Urinary bladder (tissue), 4 donors: ENCODE measurements around the gene COMTD1. TPM values are rescaled to one million over a fixed set of nuclear protein-coding genes. Genes with fewer than 3 reads are reported as not detected.

Source experiments
- DNase-seq: peaks from one replicate; pipeline ENCODE4 v3.0.0-alpha.2; 2015; ENCODE audit errors: extremely low spot score
- H3K27ac ChIP-seq: one replicate; pipeline ENCODE4 v1.5.1; 2013; ENCODE audit warnings: low read depth, mild to moderate bottlenecking, moderate library complexity
- H3K36me3 ChIP-seq: one replicate; pipeline ENCODE4 v1.6.1; 2013; ENCODE audit warnings: mild to moderate bottlenecking, moderate library complexity; ENCODE audit not compliant: insufficient read depth
- H3K4me1 ChIP-seq: one replicate; pipeline ENCODE4 v1.6.1; 2013; ENCODE audit warnings: mild to moderate bottlenecking, moderate library complexity; ENCODE audit not compliant: insufficient read depth
- H3K4me3 ChIP-seq: one replicate; pipeline ENCODE4 v1.5.1; 2013; ENCODE audit warnings: low read depth, low read length
- WGBS: extraction: QIAGEN DNeasy Blood & Tissue Kit; methylation state at CpG from one replicate; pipeline ENCODE4 v1.1.7; 2013; 5-methylcytosine and 5-hydroxymethylcytosine counted together
- polyA plus RNA-seq: library from polyadenylated mRNA; stranded (reverse); fragments of 200-250 nt; gene quantifications from one replicate; pipeline ENCODE4 v1.2.3, GENCODE V29; 2013
- total RNA-seq: library from RNA; depleted of rRNA; stranded (reverse); fragments of >200 nt; gene quantifications from one replicate; pipeline ENCODE4 v1.2.3, GENCODE V29; 2014
- donor health status: healthy with polysubstance abuse.
- donor health status: healthy.

The COMTD1 gene
- total and polyA plus RNA-seq, 2 donors = 2.3 to 16.3 TPM

DNA sequence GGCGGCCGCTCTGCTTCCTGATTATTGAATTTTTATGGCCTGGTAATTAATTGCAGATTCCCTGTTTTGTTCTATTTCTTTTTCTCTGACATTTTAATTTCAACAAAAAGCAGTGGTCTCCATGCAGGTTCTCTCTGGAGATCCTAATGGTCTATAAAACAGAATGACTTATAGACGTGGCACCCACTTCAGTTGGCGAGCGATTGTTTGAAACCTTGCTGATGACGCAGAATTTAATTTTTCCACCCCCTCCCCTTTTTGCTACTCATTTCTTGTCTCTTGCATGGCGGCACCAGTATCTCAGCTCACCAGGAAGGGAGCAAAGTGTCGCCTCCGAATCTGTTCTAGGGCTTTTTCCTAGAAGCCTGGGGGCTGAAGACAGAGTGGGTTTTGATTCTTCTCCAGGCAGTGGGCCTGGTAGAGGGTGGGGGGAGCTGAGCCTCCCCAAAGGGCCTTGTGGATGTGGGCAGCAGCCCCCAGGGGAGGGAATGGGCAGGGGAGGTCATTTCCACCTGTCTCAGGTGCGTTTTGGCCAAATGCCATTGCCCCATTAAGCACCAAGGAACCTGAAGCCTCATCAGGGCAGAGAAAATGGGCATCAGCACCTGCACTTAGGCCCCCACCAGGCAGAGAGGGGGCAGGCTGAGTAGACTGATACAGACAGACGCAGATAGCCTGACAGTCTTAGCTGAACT is 3.5 kb upstream of the COMTD1 start:
- no peak for DNase-seq
- H3K4me3 ChIP-seq = no peak overlapping the region
- H3K36me3 ChIP-seq = no peaks in the 10 kb centered on the region
- H3K27ac ChIP-seq = no peak overlapping the region
- H3K4me1 ChIP-seq = no peaks in the 10 kb centered on the region
- WGBS = 88% methylated on average over 11 of the region's 11 CpGs

DNA sequence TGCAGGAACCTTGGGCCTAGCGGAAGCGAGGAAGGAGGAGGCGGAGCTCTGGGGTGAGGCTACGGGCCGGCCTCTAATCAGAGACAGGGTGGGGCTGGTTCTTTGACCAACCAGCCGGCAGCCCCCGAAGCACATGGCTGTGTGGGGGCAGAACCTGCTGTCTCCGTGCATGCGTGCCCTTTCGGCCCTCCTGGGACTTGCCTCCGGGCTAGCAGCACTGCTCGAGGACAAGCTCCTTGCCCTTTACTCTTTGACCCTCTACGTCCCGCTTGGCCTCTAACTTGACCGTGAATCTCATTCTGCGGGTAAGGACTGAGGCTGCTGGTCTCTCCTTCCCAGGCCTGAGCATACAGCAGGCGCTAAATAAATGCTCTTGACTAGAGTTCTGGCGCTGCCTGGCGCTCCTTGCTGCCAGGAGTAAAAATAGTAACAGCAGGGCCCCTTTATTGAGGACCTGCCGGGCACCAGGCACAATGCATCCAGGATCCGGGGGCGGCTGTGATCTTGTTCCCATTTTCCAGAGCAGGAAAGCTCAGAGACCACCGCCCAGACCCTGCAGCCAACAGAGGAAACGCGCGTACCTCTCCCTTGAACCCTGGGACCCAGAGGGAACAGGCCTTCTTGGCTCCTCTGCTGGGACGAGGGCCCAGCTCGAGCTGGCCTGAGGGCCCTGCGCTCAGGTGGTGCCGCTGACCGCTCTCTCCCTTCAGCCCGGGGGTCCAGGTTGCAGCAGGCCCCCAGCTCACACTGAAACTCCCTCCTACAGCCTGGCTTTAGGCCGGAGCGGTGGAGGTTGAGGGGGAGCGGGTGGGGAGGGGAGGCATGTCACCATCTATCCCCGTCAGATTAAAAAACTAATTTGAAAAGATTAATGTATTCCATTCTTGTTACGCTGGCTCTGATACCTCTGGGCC is 2.7 kb upstream of the COMTD1 start:
- WGBS = 91% methylated on average over 37 of the region's 37 CpGs
- Histone ChIP-seq H3K27ac (no peak overlapping the region), H3K36me3 (no peaks in the 10 kb centered on the region), H3K4me3 (no peak overlapping the region), H3K4me1 (no peaks in the 10 kb centered on the region)
- DNase-seq = no peak

DNA sequence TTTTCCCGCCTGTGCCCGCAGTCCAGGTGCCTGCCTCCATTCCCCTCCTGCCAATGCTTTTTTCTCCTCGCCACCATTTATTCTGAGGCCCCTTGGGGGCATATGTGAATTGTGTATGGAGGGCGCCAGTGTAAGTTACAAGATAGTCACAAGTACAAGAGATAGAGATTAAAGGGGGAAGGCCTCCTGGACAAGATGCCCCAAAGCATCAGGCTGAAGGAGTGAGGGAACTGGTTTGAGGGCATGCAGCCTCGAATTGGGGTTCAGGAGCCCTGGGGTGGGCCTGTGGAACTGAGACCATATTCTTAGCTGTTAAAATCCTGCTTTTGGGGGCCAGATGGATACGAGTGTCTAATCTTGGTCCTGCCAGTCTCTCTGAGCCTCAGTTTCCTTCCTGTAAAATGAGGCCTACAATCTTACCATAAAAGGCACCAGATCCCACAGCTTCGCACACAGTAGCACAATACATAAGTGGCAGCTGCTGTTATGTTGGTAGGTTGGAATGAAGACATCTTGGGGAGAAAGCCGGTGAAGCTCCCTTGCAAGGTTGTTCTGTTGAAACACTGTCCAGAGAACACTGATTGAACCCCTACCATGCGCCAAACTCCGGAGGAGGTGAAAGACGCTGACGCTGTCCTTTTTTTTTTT is 545 bp upstream of the COMTD1 start:
- Histone ChIP-seq H3K4me1 (no peaks in the 10 kb centered on the region), H3K27ac (no peak overlapping the region), H3K4me3 (no peak overlapping the region), H3K36me3 (no peaks in the 10 kb centered on the region)
- WGBS = 47% methylated on average over 12 of the region's 12 CpGs
- no peak for DNase-seq

DNA sequence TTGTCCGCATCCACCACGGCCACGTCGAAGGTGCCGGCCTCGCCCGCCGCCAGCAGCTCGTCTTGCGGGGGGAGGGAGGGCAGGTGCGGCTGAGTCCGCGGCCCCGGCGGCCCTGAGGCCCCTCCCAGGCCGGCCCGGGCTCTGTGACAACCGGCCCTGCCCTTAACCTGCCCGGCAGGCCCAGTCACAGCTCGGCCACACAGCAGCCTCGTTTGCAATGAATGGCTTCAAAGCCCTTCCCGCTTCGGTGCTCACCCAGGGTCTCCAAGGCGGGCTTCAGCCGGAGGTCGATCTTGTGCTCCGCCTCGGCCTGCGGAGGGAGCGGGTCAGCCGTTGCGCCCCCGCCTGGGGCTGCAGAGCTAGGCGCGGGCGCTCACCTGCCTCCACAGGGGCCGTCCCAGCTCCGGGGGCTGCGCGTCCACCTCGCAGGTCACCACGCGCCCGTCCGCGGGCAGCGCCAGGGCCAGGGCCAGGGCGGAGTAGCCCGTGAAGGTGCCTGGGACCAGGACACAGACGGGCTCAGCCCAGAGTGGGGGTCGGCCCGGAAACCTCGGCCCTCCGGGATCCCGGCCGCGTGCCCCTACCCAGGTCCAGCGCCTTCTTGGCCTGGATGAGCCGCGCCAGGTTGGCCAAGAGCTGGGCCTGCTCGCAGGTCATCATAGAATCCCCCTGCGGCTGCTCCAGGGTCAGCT is 928 bp downstream of the COMTD1 start:
- WGBS = under 1% methylated on average over 62 of the region's 62 CpGs
- H3K4me1 ChIP-seq = no peaks in the 10 kb centered on the region

DNA sequence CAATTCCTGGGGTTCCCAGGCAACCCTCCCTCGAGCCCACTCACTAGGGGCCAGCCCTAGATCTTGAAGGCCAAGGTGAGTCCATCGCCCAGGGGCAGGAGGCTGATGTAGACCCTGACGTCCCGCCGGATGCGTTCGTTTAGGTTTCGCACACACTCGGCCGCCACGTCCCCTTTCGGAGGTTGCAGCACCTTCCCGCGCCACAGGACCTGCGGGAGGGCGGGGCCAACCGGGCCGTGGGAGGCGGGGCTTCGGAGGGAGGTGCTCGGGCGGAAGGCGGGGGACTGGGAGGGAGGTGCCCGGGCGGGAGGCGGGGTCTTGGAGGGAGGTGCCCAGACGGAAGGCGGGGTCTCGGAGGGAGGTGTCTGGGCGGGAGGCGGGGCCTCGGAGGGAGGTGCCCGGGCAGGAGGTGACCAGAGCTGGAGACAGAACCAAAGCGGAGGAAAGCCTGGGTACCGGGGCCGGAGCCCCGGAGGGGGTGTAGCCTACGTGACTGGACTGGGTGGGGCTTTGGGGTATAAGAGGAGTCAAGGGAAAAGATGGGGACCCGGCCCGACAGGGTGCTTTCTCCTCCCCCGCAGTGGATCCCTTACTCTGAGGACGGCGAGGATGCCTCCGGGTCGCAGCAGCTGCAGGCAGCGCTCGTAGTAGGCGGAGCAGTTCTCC is 1.6 kb downstream of the COMTD1 start:
- Histone ChIP-seq H3K4me3 (peak overlapping the region; percentile 70), H3K27ac (peak overlapping the region; percentile 73), H3K4me1 (no peaks in the 10 kb centered on the region), H3K36me3 (no peaks in the 10 kb centered on the region)
- 8% methylated on average over 48 of the region's 48 CpGs for WGBS
- DNase-seq = no peak

More for the DNA sequence above, 928 bp downstream of the COMTD1 start:
- DNase-seq = no peak
- H3K4me3 ChIP-seq = peak overlapping the region; percentile 70
- H3K27ac ChIP-seq = peak overlapping the region; percentile 73
- H3K36me3 ChIP-seq = no peaks in the 10 kb centered on the region

DNA sequence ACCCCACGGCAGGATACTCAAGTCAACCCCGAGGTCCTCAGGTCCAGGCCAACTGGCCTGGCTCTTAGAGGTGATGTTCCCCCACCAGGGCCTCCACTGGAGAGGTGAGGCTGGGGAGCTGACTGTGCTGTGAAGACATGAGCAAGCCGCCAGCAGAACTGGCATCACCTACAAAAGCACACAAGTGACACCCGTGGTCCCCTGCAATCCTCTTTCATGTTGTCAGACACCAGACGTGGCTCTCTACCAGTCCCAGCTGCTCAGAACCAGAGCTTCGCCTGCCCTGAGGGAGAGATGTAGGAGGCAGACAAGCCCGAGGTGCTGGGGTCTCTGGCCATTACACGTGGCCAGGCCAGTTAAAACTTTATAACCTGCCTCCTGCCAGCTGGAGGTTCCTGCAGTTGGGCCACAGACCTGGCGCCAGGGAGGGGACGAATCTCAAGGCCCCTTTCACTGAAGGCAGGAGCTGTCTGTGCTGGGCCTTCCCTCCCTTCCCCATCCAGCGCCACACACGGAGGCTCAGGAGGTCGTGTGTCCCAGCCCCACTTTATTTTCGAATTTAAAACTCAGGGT is 2.2 kb downstream of the COMTD1 start:
- Histone ChIP-seq H3K4me3 (no peak overlapping the region), H3K4me1 (no peaks in the 10 kb centered on the region), H3K36me3 (peaks cover 2% of the 10 kb centered on the region), H3K27ac (peak overlapping the region; percentile 73)
- 51% methylated on average over 14 of the region's 14 CpGs for WGBS
- no peak for DNase-seq

DNA sequence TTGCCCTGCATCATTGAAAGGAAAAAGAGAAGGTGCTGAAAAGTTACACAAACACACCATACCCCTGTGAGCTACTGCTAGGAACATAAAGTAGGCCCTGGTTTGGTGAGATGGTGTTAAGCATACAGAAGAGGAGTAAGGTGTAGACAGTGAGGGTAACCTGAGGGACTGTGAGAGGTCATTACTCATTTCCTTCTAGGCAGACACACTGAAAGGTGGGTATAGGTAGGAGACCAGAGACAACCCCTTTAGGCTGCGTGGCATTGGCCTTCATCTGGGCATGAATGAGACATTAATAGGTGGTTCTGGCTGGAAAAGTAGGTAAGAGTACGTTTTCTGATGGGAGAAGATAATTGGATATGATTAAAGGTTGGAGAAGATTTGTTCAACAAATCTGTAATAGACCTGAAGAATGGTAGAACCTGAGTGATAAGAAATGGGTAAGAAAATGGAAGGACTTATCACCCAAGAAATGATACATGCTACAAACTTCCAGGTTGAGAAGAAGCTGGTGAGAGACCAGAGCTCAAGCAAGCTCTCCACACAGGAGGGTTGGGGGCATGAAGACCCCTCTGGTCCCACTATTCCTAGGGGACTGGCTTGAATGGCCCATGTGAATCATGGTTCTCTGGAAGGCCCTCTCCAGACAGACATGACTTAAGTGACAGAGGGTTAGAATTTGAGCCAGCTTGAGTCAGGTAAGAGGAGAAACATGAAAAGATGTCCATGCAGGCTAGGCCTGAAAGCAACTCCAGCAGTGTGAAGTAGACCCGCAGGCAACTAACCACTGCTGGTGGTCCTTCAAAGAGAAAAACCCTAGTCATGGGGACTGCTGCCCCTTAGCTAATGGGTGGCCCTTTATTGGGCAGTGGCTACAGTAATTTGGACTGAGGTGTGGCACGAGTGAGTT is 3.8 kb downstream of the COMTD1 start:
- Histone ChIP-seq H3K4me1 (no peaks in the 10 kb centered on the region), H3K27ac (no peak overlapping the region), H3K36me3 (peaks cover 2% of the 10 kb centered on the region), H3K4me3 (no peak overlapping the region)
- WGBS = 83% methylated on average over 4 of the region's 4 CpGs
- DNase-seq = no peak

DNA sequence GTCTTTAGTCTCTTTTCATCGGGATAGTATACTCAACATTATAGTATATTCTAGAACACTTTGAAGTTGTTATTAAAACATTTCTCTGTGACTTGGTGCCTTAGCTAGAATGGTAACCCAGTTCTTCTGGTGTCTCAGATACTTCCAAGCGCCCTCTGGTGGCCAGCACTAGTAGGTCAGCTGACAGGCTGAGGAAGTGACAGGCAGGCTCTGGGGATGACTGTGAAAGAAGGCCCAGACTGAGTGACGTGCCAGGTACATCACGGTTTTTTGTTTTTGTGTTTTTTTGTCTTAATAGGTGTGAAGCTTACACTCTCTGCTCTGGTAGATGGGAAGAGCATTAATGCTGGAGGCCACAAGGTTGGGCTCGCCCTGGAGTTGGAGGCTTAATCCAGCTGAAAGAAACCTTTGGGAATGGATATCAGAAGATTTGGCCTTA is 5.1 kb downstream of the COMTD1 start:
- Histone ChIP-seq H3K4me3 (no peak overlapping the region), H3K27ac (no peak overlapping the region), H3K36me3 (peaks cover 2% of the 10 kb centered on the region), H3K4me1 (no peaks in the 10 kb centered on the region)
- 24% methylated on average over 5 of the region's 5 CpGs for WGBS
- peak; percentile 45 for DNase-seq

DNA sequence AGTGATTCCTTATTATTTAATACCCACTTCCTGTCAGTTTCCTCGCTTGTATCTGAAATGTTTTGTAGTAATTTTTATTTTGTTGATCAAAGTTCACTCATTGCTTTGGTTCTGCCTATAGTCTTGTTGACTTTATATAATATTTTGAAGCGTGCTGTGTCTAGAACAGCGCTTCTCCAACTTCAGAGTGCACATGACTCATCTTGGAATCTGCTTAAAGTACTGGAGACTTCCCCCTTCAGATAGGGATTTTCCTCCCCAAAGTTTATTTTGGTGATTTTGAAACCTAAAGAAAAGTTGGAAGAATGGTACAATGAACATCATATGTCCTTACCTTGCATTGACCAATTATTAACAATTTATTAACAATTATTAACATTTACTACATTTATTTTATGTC is 5.8 kb downstream of the COMTD1 start:
- no peak for DNase-seq
- no peak overlapping the region for H3K4me3 ChIP-seq
- no peaks in the 10 kb centered on the region for H3K4me1 ChIP-seq
- H3K36me3 ChIP-seq = peaks cover 2% of the 10 kb centered on the region
- no peak overlapping the region for H3K27ac ChIP-seq
- 81% methylated on average over 3 of the region's 3 CpGs for WGBS

DNA sequence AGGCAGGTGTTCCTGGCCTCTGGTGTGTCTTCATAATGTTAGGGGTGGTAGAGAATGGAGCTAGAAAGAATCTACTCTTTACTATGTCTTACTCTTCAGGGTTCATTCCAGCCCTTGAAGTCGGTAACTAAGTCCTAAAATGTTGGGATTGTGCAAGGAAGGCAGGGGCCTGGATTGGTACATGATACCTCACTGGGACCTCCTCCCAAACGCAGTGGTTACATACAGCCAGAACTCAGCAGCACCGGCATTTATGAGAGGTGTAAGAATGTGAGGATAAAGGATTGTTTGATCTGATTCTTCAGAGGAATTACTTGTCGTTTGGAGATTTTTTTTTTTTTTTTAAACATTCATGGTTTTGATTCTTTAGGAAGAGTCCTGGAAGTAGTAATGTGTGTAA is 6.9 kb downstream of the COMTD1 start:
- no peaks in the 10 kb centered on the region for H3K4me1 ChIP-seq
- DNase-seq = no peak
- peaks cover 5% of the 10 kb centered on the region for H3K36me3 ChIP-seq
- H3K4me3 ChIP-seq = no peak overlapping the region
- 43% methylated on average over 4 of the region's 4 CpGs for WGBS
- peak overlapping the region; percentile 14 for H3K27ac ChIP-seq

DNA sequence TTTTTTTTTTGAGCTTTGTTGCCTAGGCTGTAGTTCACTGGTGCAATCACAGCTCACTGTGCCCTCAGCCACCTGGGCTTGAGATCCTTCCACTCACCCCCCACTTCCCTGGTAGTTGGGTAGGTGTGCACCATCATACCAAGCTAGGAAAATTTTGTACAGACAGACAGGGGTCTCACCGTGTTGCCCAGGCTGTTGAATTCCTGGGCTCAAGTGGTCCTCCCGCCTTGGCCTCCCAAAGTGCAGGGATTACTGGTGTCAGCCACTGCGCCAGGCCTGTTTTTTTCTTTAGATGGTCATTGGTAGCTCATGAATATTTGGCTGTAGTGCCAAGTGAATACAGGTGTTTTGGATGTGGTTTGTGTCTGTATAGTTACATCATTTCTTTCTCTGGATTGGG is 7.5 kb downstream of the COMTD1 start:
- no peak overlapping the region for H3K27ac ChIP-seq
- no peak for DNase-seq
- WGBS = 87% methylated on average over 3 of the region's 3 CpGs

DNA sequence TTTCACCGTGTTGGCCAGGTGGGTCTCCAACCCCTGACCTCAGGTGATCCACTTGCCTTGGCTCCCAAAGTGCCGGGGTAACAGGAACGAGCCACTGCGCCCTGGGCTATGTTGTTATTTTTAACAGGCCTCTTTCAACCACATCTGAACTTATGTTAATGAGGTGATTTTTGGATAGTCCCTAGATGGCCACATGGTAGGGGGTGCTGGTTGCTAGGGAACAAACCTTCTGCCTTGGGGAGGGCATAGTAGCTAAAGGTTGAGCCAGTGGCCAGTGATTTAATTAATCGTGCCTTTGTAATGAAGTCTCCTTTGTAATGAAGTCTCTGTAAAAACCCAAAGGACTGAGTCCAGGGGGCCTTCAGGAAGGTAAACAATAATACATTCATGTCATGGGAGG is 9.1 kb downstream of the COMTD1 start:
- no peak for DNase-seq
- Histone ChIP-seq H3K4me1 (no peaks in the 10 kb centered on the region), H3K4me3 (no peak overlapping the region), H3K27ac (peak overlapping the region; percentile 3), H3K36me3 (peaks cover 8% of the 10 kb centered on the region)
- 81% methylated on average over 5 of the region's 5 CpGs for WGBS

More for the DNA sequence above, 7.5 kb downstream of the COMTD1 start:
- Histone ChIP-seq H3K4me3 (no peak overlapping the region), H3K36me3 (peaks cover 5% of the 10 kb centered on the region), H3K4me1 (no peaks in the 10 kb centered on the region)
